Neural crest cell (in vitro differentiated cells): ENCODE measurements around the gene PLSCR5. TPM values are rescaled to one million over a fixed set of nuclear protein-coding genes. Genes with fewer than 3 reads are reported as not detected.

Experiments
- DNase-seq: peaks from one replicate; pipeline ENCODE4 v3.0.0; 2021; ENCODE audit warnings: low read depth, mixed read lengths, low spot score
- H3K27ac Mint-ChIP-seq: one replicate; pipeline ENCODE4 v1.8.0; 2021; ENCODE audit warnings: mild to moderate bottlenecking, mixed read lengths; ENCODE audit not compliant: unreplicated experiment
- H3K27me3 Mint-ChIP-seq: 2 replicates; pipeline ENCODE4 v1.8.0; 2021; ENCODE audit warnings: low read depth, mild to moderate bottlenecking, mixed read lengths
- H3K36me3 Mint-ChIP-seq: 2 replicates; pipeline ENCODE4 v1.8.0; 2021; ENCODE audit warnings: low read depth, mild to moderate bottlenecking, mixed read lengths
- H3K4me1 Mint-ChIP-seq: 2 replicates; pipeline ENCODE4 v1.8.0; 2021; ENCODE audit warnings: mixed read lengths
- H3K4me3 Mint-ChIP-seq: one replicate; pipeline ENCODE4 v1.8.0; 2021; ENCODE audit warnings: mild to moderate bottlenecking, mixed read lengths
- H3K9me3 Mint-ChIP-seq: 2 replicates; pipeline ENCODE4 v1.8.0; 2021; ENCODE audit warnings: mixed read lengths
- total RNA-seq: library from RNA; stranded (reverse); gene quantifications from 2 replicates; pipeline ENCODE4 v1.2.1, GENCODE V29; 2021
- TF ChIP-seq, protein P1 (sequence below): fragments of 200-600 bp; sonication (generic); conservative IDR thresholded peaks from 2 replicates; pipeline ENCODE4 v1.5.0; 2021; ENCODE audit warnings: antibody characterized with exemption, mild to moderate bottlenecking

Gene PLSCR5
- total RNA-seq, 1 donor from 2014 or later, result not detected

DNA sequence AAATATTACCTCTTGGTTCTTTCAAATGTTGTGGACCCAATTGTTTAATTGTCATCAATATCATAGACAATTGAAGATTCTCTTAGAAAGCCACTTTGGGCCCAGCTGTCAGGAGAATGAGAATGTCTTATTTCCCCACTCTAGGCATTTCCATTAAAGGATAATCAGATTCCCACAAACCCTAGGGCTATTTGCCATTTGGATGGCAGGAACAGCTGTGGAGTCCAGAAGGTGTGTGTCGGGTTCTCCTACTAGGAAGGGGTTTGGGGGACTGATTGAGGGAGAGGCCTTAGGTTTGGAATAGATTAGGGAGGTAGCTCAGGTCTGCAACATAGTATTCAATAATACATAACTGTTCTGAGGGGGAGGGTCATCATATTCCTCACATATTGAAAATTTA lies 35.2 kb upstream of the PLSCR5 start:
- H3K4me3 Mint-ChIP-seq, result no peak overlapping the region
- no peaks in the 10 kb centered on the region for H3K27me3 Mint-ChIP-seq
- peaks cover 8% of the 10 kb centered on the region for H3K4me1 Mint-ChIP-seq
- TF ChIP-seq, protein P1, sequence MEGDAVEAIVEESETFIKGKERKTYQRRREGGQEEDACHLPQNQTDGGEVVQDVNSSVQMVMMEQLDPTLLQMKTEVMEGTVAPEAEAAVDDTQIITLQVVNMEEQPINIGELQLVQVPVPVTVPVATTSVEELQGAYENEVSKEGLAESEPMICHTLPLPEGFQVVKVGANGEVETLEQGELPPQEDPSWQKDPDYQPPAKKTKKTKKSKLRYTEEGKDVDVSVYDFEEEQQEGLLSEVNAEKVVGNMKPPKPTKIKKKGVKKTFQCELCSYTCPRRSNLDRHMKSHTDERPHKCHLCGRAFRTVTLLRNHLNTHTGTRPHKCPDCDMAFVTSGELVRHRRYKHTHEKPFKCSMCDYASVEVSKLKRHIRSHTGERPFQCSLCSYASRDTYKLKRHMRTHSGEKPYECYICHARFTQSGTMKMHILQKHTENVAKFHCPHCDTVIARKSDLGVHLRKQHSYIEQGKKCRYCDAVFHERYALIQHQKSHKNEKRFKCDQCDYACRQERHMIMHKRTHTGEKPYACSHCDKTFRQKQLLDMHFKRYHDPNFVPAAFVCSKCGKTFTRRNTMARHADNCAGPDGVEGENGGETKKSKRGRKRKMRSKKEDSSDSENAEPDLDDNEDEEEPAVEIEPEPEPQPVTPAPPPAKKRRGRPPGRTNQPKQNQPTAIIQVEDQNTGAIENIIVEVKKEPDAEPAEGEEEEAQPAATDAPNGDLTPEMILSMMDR, result no peak
- H3K27ac Mint-ChIP-seq, result no peak overlapping the region
- no peaks in the 10 kb centered on the region for H3K9me3 Mint-ChIP-seq
- H3K36me3 Mint-ChIP-seq, result no peaks in the 10 kb centered on the region
- no peak for DNase-seq

DNA sequence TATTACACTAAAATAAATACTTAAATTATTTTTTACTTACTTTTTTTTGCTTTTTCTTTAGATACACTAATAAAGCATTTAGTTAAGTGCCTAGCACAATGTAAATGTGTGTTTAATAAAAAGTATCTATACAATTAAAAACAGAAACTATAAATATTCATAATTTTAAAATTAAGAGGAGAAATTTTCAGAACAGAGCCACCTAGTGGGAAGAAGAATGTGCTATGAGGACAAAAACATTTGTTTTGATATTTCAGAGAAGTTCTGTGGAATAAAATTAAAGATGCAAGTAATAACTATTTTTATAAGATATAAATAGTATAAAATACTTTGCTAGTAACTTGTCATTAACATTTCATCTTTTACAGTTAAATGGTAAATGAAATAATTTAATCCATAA lies 33.6 kb upstream of the PLSCR5 start:
- Mint-ChIP-seq H3K4me1 (peaks cover 8% of the 10 kb centered on the region), H3K4me3 (no peak overlapping the region), H3K27ac (no peak overlapping the region), H3K9me3 (no peaks in the 10 kb centered on the region), H3K36me3 (no peaks in the 10 kb centered on the region), H3K27me3 (no peaks in the 10 kb centered on the region)
- DNase-seq, result no peak
- TF ChIP-seq, protein P1, result peak; percentile 70

DNA sequence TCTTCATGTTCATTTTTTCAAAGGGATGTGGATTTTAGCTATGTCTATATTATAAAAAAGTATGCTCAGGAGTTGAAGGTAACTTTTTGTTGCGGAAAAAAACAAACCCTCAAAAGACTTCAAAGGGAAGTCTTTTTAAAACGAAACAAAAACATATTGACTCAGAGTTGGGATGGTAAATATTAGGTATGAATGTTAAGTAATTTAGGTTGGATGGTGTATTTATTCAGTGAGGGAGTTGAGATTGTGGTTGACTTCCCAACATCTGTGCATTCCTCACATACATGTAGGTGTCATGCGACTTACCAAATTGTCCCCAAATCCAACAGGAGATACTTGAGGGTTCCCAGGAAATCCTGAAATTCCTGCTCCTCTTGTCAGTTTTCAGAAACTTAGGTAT lies 32.7 kb upstream of the PLSCR5 start:
- no peaks in the 10 kb centered on the region for H3K36me3 Mint-ChIP-seq
- no peaks in the 10 kb centered on the region for H3K9me3 Mint-ChIP-seq
- TF ChIP-seq, protein P1, result no peak
- H3K4me1 Mint-ChIP-seq, result peaks cover 8% of the 10 kb centered on the region
- DNase-seq, result no peak
- H3K27ac Mint-ChIP-seq, result no peak overlapping the region
- H3K27me3 Mint-ChIP-seq, result no peaks in the 10 kb centered on the region
- no peak overlapping the region for H3K4me3 Mint-ChIP-seq

DNA sequence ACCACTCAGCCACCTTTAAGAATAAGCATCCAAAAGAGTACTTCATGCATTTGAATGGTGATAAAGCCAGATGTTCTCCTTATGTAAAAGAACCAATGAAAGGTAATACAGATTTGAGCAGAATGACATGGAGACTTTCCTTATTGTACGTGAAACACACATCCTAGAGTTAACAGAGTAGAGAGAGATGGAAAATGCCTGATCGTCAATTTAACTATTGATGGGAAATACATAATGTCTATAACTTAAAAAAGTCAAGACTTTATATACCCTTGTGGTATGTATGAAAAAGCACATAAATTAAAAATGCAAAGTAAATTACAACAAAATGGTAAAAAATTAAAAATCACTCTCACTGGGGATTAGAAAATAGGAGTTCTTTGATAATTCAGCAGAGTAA lies 31.7 kb upstream of the PLSCR5 start:
- Mint-ChIP-seq H3K4me3 (no peak overlapping the region), H3K36me3 (no peaks in the 10 kb centered on the region), H3K27ac (no peak overlapping the region), H3K9me3 (no peaks in the 10 kb centered on the region), H3K27me3 (no peaks in the 10 kb centered on the region), H3K4me1 (peaks cover 8% of the 10 kb centered on the region)
- TF ChIP-seq, protein P1, result no peak
- DNase-seq, result no peak

DNA sequence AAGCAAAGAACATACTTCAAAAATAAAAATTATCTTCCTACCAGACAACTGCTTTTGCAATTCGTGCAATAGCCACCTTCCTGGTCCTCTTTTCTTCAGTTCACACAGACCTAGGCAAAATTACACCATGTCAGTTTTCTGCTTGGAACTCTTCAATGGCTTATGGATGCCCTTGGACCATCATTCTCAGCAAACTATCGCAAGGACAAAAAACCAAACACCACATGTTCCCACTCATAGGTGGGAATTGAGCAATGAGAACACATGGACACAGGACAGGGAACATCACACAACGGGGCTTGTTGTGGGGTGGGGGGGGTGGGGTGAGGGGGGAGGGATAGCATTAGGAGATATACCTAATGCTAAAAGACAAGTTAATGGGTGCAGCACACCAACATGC lies 29.2 kb upstream of the PLSCR5 start:
- H3K4me3 Mint-ChIP-seq, result no peak overlapping the region
- H3K27me3 Mint-ChIP-seq, result no peaks in the 10 kb centered on the region
- TF ChIP-seq, protein P1, result no peak
- DNase-seq, result no peak
- H3K4me1 Mint-ChIP-seq, result no peaks in the 10 kb centered on the region
- H3K36me3 Mint-ChIP-seq, result no peaks in the 10 kb centered on the region
- no peak overlapping the region for H3K27ac Mint-ChIP-seq
- no peaks in the 10 kb centered on the region for H3K9me3 Mint-ChIP-seq

DNA sequence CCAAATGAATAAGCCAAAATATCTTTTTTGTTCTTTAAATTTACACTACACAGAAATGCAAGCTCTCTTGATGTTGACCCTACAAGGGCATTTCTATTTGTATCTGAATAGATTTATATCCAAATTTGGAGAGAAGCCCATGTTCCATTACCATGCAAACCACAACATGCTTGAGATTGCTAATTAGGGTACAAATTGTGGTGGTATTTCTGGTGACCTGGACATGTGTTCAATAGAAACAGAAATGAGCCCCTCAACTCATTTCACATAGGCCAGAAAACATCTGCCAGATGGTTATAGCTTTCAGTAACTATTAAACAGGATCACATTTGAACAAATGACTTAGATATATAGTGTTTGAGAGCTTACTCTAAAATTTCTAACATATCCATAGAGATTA lies 23.5 kb upstream of the PLSCR5 start:
- no peaks in the 10 kb centered on the region for H3K9me3 Mint-ChIP-seq

More for the DNA sequence above, 23.5 kb upstream of the PLSCR5 start:
- DNase-seq, result no peak
- Mint-ChIP-seq H3K36me3 (no peaks in the 10 kb centered on the region), H3K4me1 (peaks cover 18% of the 10 kb centered on the region), H3K27ac (no peak overlapping the region), H3K27me3 (no peaks in the 10 kb centered on the region), H3K4me3 (no peak overlapping the region)
- TF ChIP-seq, protein P1, result no peak
